SU-DHL-6 (cell line): ENCODE results near the gene TBRG4.

Experiments
- H2AFZ ChIP-seq: fragments of 200-600 bp; sonication (generic); 2 replicates; pipeline ENCODE4 v1.6.1; 2014; ENCODE audit warnings: low read depth, mild to moderate bottlenecking, moderate library complexity, mixed read lengths, antibody characterized with exemption, low read length; ENCODE audit not compliant: severe bottlenecking
- H3F3A ChIP-seq: fragments of 200-600 bp; shearing (Covaris generic); 2 replicates; pipeline ENCODE4 v1.6.0; 2016; ENCODE audit warnings: antibody characterized with exemption, mild to moderate bottlenecking; ENCODE audit not compliant: insufficient read depth
- H3K27ac ChIP-seq: fragments of 200-600 bp; sonication (generic); 2 replicates; pipeline ENCODE4 v1.5.1; 2016; ENCODE audit warnings: low read depth, mild to moderate bottlenecking, low read length, moderate library complexity, mixed read lengths
- H3K27me3 ChIP-seq: fragments of 200-600 bp; sonication (generic), shearing (Covaris generic); 2 replicates; pipeline ENCODE4 v1.6.0; 2014; ENCODE audit warnings: mild to moderate bottlenecking, low read length
- H3K36me3 ChIP-seq: fragments of 200-600 bp; sonication (generic); 2 replicates; pipeline ENCODE4 v1.6.1; 2014; ENCODE audit warnings: mild to moderate bottlenecking, low read length, mixed read lengths
- H3K4me2 ChIP-seq: fragments of 300-600, 200-600 bp; shearing (Covaris generic), sonication (generic); 2 replicates; pipeline ENCODE4 v1.6.0; 2014; ENCODE audit warnings: low read length, low read depth, mild to moderate bottlenecking; ENCODE audit not compliant: poor library complexity, severe bottlenecking
- H3K4me3 ChIP-seq: fragments of 200-600 bp; sonication (generic); 2 replicates; pipeline ENCODE4 v1.5.1; 2014; ENCODE audit warnings: antibody characterized with exemption, low read length, mild to moderate bottlenecking, mixed read lengths; ENCODE audit not compliant: insufficient read depth, poor library complexity, severe bottlenecking
- H3K79me2 ChIP-seq: fragments of 200-600 bp; sonication (generic); 2 replicates; pipeline ENCODE4 v1.6.1; 2014; ENCODE audit warnings: mild to moderate bottlenecking, low read length, moderate library complexity; ENCODE audit not compliant: insufficient read depth
- H3K9ac ChIP-seq: fragments of 200-600 bp; sonication (generic); 2 replicates; pipeline ENCODE4 v1.7.0; 2014; ENCODE audit warnings: mild to moderate bottlenecking, low read length
- H3K9me2 ChIP-seq: fragments of 200-600 bp; sonication (generic); replicated peaks from 2 replicates; pipeline ENCODE4 v1.6.1; 2014; ENCODE audit warnings: low read length; ENCODE audit not compliant: insufficient read depth
- H3K9me3 ChIP-seq: fragments of 200-600 bp; sonication (generic); 2 replicates; pipeline ENCODE4 v1.6.1; 2014; ENCODE audit warnings: low read length, mixed read lengths; ENCODE audit not compliant: insufficient read depth
- H4K20me1 ChIP-seq: fragments of 200-600 bp; sonication (generic); 2 replicates; pipeline ENCODE4 v1.6.1; 2014; ENCODE audit warnings: low read depth, mild to moderate bottlenecking, antibody characterized with exemption, low read length, moderate library complexity, mixed read lengths
- EZH2phosphoT487 ChIP-seq: fragments of 200-600 bp; sonication (generic), shearing (Covaris generic); conservative IDR thresholded peaks from 2 replicates; pipeline ENCODE4 v1.6.1; 2018; ENCODE audit warnings: mild to moderate bottlenecking, antibody characterized with exemption, low read length, moderate library complexity, mixed read lengths
- TF ChIP-seq, protein P1 (sequence below): fragments of 200-600 bp; sonication (generic); IDR thresholded peaks from one replicate; pipeline ENCODE4 v1.5.1; 2017; ENCODE audit warnings: antibody characterized with exemption, mild to moderate bottlenecking, low read length, moderate library complexity; ENCODE audit not compliant: insufficient read depth, poor library complexity, severe bottlenecking

The TBRG4 gene

GRCh38 chr7:45055016-45055415 lies 56.5 kb downstream of the TBRG4 start:
- H3K9ac ChIP-seq: no peak overlapping the region
- peaks cover 32% of the 10 kb centered on the region for H4K20me1 ChIP-seq
- TF ChIP-seq EZH2phosphoT487: no peak
- TF ChIP-seq, protein P1, sequence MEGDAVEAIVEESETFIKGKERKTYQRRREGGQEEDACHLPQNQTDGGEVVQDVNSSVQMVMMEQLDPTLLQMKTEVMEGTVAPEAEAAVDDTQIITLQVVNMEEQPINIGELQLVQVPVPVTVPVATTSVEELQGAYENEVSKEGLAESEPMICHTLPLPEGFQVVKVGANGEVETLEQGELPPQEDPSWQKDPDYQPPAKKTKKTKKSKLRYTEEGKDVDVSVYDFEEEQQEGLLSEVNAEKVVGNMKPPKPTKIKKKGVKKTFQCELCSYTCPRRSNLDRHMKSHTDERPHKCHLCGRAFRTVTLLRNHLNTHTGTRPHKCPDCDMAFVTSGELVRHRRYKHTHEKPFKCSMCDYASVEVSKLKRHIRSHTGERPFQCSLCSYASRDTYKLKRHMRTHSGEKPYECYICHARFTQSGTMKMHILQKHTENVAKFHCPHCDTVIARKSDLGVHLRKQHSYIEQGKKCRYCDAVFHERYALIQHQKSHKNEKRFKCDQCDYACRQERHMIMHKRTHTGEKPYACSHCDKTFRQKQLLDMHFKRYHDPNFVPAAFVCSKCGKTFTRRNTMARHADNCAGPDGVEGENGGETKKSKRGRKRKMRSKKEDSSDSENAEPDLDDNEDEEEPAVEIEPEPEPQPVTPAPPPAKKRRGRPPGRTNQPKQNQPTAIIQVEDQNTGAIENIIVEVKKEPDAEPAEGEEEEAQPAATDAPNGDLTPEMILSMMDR: no peak
- peaks cover 19% of the 10 kb centered on the region for H3K36me3 ChIP-seq
- H3F3A ChIP-seq: peaks cover 4% of the 10 kb centered on the region; the same call in 1 of the 2 replicates
- H3K4me3 ChIP-seq: no peak overlapping the region
- H3K4me2 ChIP-seq: no peak overlapping the region
- H3K9me3 ChIP-seq: no peaks in the 10 kb centered on the region
- H3K79me2 ChIP-seq: peaks cover 92% of the 10 kb centered on the region
- no peak overlapping the region for H2AFZ ChIP-seq
- H3K27me3 ChIP-seq: no peaks in the 10 kb centered on the region
- H3K27ac ChIP-seq: no peak overlapping the region
- no peaks in the 10 kb centered on the region for H3K9me2 ChIP-seq

DNA sequence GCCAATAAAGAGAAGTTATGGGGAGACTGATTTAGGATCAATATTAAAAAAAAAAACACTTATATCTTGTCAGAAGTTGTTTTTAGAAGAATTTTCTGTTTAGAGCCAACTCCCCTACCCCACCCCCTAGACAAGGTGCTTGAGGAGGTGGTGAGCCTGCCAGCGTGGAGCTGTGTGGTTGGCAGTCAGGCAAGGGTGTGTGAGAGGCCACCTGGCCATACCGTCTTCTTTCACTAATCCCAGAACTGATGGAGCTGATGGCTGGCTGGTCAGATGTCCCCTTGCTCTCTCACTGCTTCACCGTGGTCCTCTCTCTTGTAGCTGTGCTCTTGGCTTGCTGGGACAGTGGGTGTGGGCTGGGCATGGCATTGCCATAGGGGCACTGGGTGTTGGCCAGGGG lies 57.1 kb downstream of the TBRG4 start:
- Histone ChIP-seq H3K36me3 (peaks cover 22% of the 10 kb centered on the region), H3K9ac (no peak overlapping the region), H4K20me1 (peaks cover 30% of the 10 kb centered on the region)

GRCh38 chr7:45053941-45054340 lies 57.6 kb downstream of the TBRG4 start:
- no peak overlapping the region for H3K9ac ChIP-seq
- no peak overlapping the region for H3K4me2 ChIP-seq
- 0 out of 2 replicates have a peak, but pooled peaks cover 3% of the 10 kb centered on the region for H3F3A ChIP-seq
- H3K27me3 ChIP-seq: no peaks in the 10 kb centered on the region
- no peaks in the 10 kb centered on the region for H3K9me2 ChIP-seq
- H3K79me2 ChIP-seq: peaks cover 90% of the 10 kb centered on the region
- no peak for TF ChIP-seq EZH2phosphoT487
- TF ChIP-seq, protein P1: no peak
- H3K9me3 ChIP-seq: no peaks in the 10 kb centered on the region
- H3K36me3 ChIP-seq: peaks cover 26% of the 10 kb centered on the region
- H4K20me1 ChIP-seq: peaks cover 30% of the 10 kb centered on the region
- H2AFZ ChIP-seq: no peak overlapping the region
- H3K4me3 ChIP-seq: no peak overlapping the region
- H3K27ac ChIP-seq: no peak overlapping the region

More for the DNA sequence above, 57.1 kb downstream of the TBRG4 start:
- H3K27ac ChIP-seq: no peak overlapping the region
- no peaks in the 10 kb centered on the region for H3K9me3 ChIP-seq
- H3F3A ChIP-seq: 0 out of 2 replicates have a peak, but pooled peaks cover 3% of the 10 kb centered on the region
- no peak overlapping the region for H3K4me3 ChIP-seq
- TF ChIP-seq EZH2phosphoT487: no peak
- TF ChIP-seq, protein P1: no peak
- peaks cover 90% of the 10 kb centered on the region for H3K79me2 ChIP-seq
- no peak overlapping the region for H2AFZ ChIP-seq
- H3K9me2 ChIP-seq: no peaks in the 10 kb centered on the region
- H3K4me2 ChIP-seq: no peak overlapping the region
- H3K27me3 ChIP-seq: no peaks in the 10 kb centered on the region
